Tibial artery (tissue), 4 donors: ENCODE results near the gene PRKG1.
A peak's percentile ranks its signal among the peaks of the same experiment; 100 is the strongest.

Source experiments
- DNase-seq, 2 donors: peaks; one replicate each; pipeline ENCODE4 v3.0.0-alpha.2; 2019
- H3K27ac ChIP-seq, 2 donors: fragments of 200-600 bp; sonication (generic) in 1 of 2; 1 replicate in 1 of 2; 2 replicates in 1 of 2; pipeline ENCODE4 v1.5.1; 2018 to 2019; ENCODE audit warnings: mild to moderate bottlenecking in 1 of 2
- H3K27me3 ChIP-seq, 2 donors: fragments of 200-600 bp; sonication (generic) in 1 of 2; one replicate each; pipeline versions ENCODE4 v1.5.1 to v1.6.0; 2016 to 2019
- H3K36me3 ChIP-seq, 3 donors: fragments of 200-600 bp; sonication (generic) in 2 of 3; one replicate each; pipeline ENCODE4 v1.5.1; 2016 to 2019; ENCODE audit warnings: mild to moderate bottlenecking in 2 of 3
- H3K4me1 ChIP-seq, 4 donors: fragments of 200-600 bp; sonication (generic) in 2 of 4; 1 replicate in 3 of 4; 2 replicates in 1 of 4; pipeline ENCODE4 v1.5.1; 2016 to 2019
- H3K4me3 ChIP-seq, 2 donors: fragments of 200-600 bp; sonication (generic) in 1 of 2; 1 replicate in 1 of 2; 2 replicates in 1 of 2; pipeline ENCODE4 v1.5.1; 2018 to 2019; ENCODE audit warnings: mild to moderate bottlenecking in 2 of 2
- H3K9me3 ChIP-seq, 3 donors: fragments of 200-600 bp; sonication (generic) in 1 of 3; one replicate each; pipeline ENCODE4 v1.5.1; 2016 to 2019
- intact Hi-C: fragments of 100-400 bp; cut with DNase I; formaldehyde crosslinking; loops from one replicate; pipeline ENCODE4 v1.15.0; 2023; ENCODE audit warnings: low total_unique reads
- TF ChIP-seq, protein P1 (sequence below), 2 experiments: fragments of 200-600 bp in 1 of 2; fragments of 450-650 bp in 1 of 2; IDR thresholded peaks; one replicate each; pipeline ENCODE4 v1.5.1; 2017 to 2019; ENCODE audit warnings: antibody characterized with exemption in 2 of 2, mild to moderate bottlenecking in 1 of 2, moderate library complexity in 1 of 2

Gene PRKG1

GRCh38 chr10:51832652-51833383 is 758.5 kb downstream of the PRKG1 start:
- Histone ChIP-seq H3K9me3 (peaks cover 0 to 6% (median 4%) of the 10 kb centered on the region in 3 donors), H3K4me1 (peaks cover 0 to 14% (median 0%) of the 10 kb centered on the region in 4 donors), H3K27me3 (no peaks in the 10 kb centered on the region), H3K4me3 (no peak overlapping the region), H3K27ac (no peak overlapping the region), H3K36me3 (no peaks in the 10 kb centered on the region)
- intact Hi-C loops = no loop called here
- TF ChIP-seq, protein P1, sequence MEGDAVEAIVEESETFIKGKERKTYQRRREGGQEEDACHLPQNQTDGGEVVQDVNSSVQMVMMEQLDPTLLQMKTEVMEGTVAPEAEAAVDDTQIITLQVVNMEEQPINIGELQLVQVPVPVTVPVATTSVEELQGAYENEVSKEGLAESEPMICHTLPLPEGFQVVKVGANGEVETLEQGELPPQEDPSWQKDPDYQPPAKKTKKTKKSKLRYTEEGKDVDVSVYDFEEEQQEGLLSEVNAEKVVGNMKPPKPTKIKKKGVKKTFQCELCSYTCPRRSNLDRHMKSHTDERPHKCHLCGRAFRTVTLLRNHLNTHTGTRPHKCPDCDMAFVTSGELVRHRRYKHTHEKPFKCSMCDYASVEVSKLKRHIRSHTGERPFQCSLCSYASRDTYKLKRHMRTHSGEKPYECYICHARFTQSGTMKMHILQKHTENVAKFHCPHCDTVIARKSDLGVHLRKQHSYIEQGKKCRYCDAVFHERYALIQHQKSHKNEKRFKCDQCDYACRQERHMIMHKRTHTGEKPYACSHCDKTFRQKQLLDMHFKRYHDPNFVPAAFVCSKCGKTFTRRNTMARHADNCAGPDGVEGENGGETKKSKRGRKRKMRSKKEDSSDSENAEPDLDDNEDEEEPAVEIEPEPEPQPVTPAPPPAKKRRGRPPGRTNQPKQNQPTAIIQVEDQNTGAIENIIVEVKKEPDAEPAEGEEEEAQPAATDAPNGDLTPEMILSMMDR (IDR thresholded peaks at IDR 0.05) = no peak
- peak in 1 of 2 donors; percentile 63 for DNase-seq

- H3K36me3 ChIP-seq = no peaks in the 10 kb centered on the region
- no peaks in the 10 kb centered on the region for H3K27me3 ChIP-seq
- DNase-seq = no peak
- H3K4me1 ChIP-seq = peaks cover 0 to 30% (median 6%) of the 10 kb centered on the region in 4 donors
- TF ChIP-seq, protein P1 (IDR thresholded peaks at IDR 0.05) = no peak
- H3K4me3 ChIP-seq = no peak overlapping the region
- intact Hi-C loops = no loop called here
- peaks cover 0 to 6% (median 4%) of the 10 kb centered on the region in 3 donors for H3K9me3 ChIP-seq
- no peak overlapping the region for H3K27ac ChIP-seq
Measured at GRCh38 chr10:51834548-51834947, 760.3 kb downstream of the PRKG1 start.

DNA sequence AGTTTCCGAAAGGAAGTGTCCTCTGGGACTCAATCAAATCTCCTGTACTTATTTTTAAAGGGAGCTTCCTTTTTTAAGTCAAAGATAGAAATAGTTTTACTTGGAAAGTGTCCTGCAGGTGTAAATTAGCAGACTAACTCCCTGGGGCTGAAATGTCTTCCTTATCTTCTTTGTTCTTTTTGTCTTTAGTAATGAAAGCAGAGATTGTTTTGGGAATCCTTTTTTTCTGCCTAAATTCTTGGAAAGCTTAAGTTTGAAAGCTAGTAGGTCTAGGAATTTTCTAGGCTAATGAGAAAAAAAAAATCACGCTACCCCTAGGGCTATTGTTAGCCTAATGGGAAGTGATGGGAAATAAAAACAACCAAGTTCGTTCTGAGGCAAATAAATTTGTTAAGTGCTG is 764.2 kb downstream of the PRKG1 start:
- intact Hi-C loops = no loop called here
- H3K36me3 ChIP-seq = no peaks in the 10 kb centered on the region
- H3K27me3 ChIP-seq = no peaks in the 10 kb centered on the region
- no peak overlapping the region for H3K27ac ChIP-seq
- H3K4me1 ChIP-seq = peaks cover 0 to 27% (median 6%) of the 10 kb centered on the region in 4 donors
- no peak for DNase-seq
- no peak overlapping the region for H3K4me3 ChIP-seq
- H3K9me3 ChIP-seq = peaks cover 0 to 6% (median 4%) of the 10 kb centered on the region in 3 donors
- TF ChIP-seq, protein P1 (IDR thresholded peaks at IDR 0.05) = no peak

DNA sequence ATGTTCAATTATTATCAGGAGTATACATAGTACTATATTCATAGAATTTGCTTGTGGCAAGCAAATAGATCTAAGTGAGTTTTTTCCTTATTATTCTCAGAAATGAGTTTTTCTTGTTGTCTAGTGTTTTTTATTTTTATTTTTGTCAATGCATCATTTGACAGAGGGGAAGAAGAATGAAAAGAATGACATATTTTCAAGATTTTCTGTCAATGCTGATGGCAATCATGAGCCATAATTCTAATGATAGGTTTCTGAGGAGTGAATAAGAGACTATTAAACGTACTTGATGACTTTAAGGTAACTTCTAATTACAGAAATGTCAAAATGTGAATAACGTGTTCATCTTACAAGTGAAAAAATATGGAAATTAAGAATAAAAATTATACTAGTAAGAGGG is 769.7 kb downstream of the PRKG1 start:
- Histone ChIP-seq H3K4me1 (peaks cover 0 to 7% (median under 1%) of the 10 kb centered on the region in 4 donors), H3K27ac (no peak overlapping the region), H3K27me3 (no peaks in the 10 kb centered on the region), H3K36me3 (no peaks in the 10 kb centered on the region), H3K9me3 (no peaks in the 10 kb centered on the region), H3K4me3 (no peak overlapping the region)
- TF ChIP-seq, protein P1 (IDR thresholded peaks at IDR 0.05) = no peak
- no peak for DNase-seq
- intact Hi-C loops = no loop called here

- DNase-seq = no peak
- H3K36me3 ChIP-seq = no peaks in the 10 kb centered on the region
- intact Hi-C loops = no loop called here
- no peaks in the 10 kb centered on the region for H3K4me1 ChIP-seq
- TF ChIP-seq, protein P1 (IDR thresholded peaks at IDR 0.05) = no peak
- no peak overlapping the region for H3K4me3 ChIP-seq
- no peak overlapping the region for H3K27ac ChIP-seq
- no peaks in the 10 kb centered on the region for H3K9me3 ChIP-seq
- no peaks in the 10 kb centered on the region for H3K27me3 ChIP-seq
Measured at GRCh38 chr10:51846856-51847506, 772.7 kb downstream of the PRKG1 start.
